ENCODE results near the gene ARL4A. TPM values are rescaled to one million over a fixed set of nuclear protein-coding genes. Genes with fewer than 3 reads are reported as not detected.
A peak's percentile ranks its signal among the peaks of the same experiment; 100 is the strongest.

The ARL4A gene
- total and polyA plus RNA-seq, 9 of the 15 experiments (the other 6 are each of a cell fraction or from before 2014, with no cell fraction given), result 118 to 688 (median 172) TPM

DNA sequence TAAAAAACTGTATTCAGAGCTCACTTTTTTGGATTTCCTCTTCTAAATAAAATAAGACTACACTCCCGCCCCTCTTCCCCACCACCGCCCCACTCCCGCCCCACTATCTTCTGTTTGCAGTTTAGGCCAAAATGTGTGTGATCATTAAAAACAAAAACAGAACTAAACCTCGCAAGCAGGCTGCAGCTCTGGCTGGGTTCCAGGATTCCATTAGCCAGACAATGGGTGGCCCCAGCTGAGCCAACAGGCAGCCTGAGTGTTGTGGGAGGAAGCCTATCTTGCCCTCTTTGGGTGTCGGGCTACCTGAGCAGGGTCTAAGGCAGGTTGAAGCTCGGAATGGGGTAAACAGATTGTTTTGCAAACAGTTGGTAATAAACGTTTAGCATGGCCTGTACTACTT is 41.7 kb downstream of the ARL4A start (continued):
- TF ChIP-seq NEUROD1 (IDR thresholded peaks at IDR 0.05; ENCODE audit: borderline replicate concordance, low read depth, low read length, partially characterized antibody), result peak; percentile 61
- TF ChIP-seq ZMIZ1 (IDR thresholded peaks at IDR 0.05; ENCODE audit: low read depth in 2 of 2, low read length in 2 of 2), result peak in 1 of 2 experiments; percentile 81; a peak in 2 of 4 replicates
- TF ChIP-seq, protein P1, sequence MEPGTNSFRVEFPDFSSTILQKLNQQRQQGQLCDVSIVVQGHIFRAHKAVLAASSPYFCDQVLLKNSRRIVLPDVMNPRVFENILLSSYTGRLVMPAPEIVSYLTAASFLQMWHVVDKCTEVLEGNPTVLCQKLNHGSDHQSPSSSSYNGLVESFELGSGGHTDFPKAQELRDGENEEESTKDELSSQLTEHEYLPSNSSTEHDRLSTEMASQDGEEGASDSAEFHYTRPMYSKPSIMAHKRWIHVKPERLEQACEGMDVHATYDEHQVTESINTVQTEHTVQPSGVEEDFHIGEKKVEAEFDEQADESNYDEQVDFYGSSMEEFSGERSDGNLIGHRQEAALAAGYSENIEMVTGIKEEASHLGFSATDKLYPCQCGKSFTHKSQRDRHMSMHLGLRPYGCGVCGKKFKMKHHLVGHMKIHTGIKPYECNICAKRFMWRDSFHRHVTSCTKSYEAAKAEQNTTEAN (CRISPR knock-in tag; IDR thresholded peaks at IDR 0.05), result no peak
- TF ChIP-seq HNRNPLL (IDR thresholded peaks at IDR 0.05; ENCODE audit: low read depth, low read length, poor library complexity, severe bottlenecking), result no peak

DNA sequence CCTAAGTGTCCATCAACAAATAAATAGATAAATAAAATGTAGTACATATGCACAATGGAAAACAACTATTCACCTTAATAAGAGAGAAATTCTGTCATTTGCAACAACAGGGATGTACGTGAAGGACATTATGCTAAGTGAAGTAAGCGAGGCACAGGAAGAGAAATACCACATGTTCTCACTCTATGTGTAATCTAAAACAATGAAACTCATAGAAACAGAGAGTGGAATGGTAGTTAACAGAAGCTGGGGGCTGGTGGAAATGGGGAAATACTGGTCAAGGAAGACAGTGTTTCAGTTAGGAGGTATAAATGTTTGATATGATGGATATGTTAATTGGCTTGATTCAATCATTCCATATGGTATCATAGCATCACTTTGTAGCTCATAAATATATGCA is 43.1 kb downstream of the ARL4A start:
- intact Hi-C loops (cut with micrococcal nuclease), result loop anchor here (2.0 to 5.0 kb wide), 3 partner anchors 44 to 384 kb away; partner anchors contain the start of gene ARL4A
- CTCF ChIA-PET (ENCODE audit: low intra/inter-chr PET ratio), result no interaction called here
- Histone ChIP-seq H3K4me1 (replicated peaks in 1 of 2; ENCODE audit: control insufficient read depth in 2 of 2, insufficient read depth in 2 of 2, low read length in 2 of 2) (peaks cover 8 to 59% of the 10 kb centered on the region in 2 experiments), H3K4me3 (no peak overlapping the region), H3K27me3 (ENCODE audit: control insufficient read depth in 2 of 2, insufficient read depth in 2 of 2, low read length in 2 of 2) (no peaks in the 10 kb centered on the region), H3K27ac (ENCODE audit: extremely low read depth, low read depth, low read length) (peak overlapping the region; percentile 95), H4K20me1 (replicated peaks; ENCODE audit: control insufficient read depth, insufficient read depth, low read length) (no peaks in the 10 kb centered on the region), H3K9ac (ENCODE audit: insufficient read depth in 1 of 2, low read depth in 2 of 2, low read length in 2 of 2) (peak overlapping the region in 1 of 2 experiments; percentile 72; a peak in 2 of 4 replicates), H3K9me1 (ENCODE audit: control insufficient read depth, insufficient read depth, low read length) (no peaks in the 10 kb centered on the region), H3K4me2 (ENCODE audit: insufficient read depth, low read length) (peak overlapping the region; percentile 68; the same call in 1 of the 2 replicates), H3K36me3 (ENCODE audit: control insufficient read depth, insufficient read depth, low read length) (no peaks in the 10 kb centered on the region), H2AFZ (ENCODE audit: low read depth, low read length) (peak overlapping the region; percentile 32; the same call in 1 of the 2 replicates), H3K79me2 (ENCODE audit: control insufficient read depth, insufficient read depth, low read length) (peaks cover 51% of the 10 kb centered on the region), H3K9me3 (replicated peaks; ENCODE audit: control insufficient read depth, insufficient read depth, low read depth, low read length) (no peaks in the 10 kb centered on the region; the same call in 1 of the 2 replicates)
- FAIRE-seq (no peak), ATAC-seq (no peak), DNase-seq (ENCODE audit: extremely low read depth in 1 of 4, low spot score in 3 of 4) (no peak)
- POLR2A ChIA-PET, result interaction anchor here (1.6 kb wide), 1 partner anchor 19 kb away, joined by 3 read pairs; no protein-coding TSS in a partner anchor
- in situ Hi-C loops (cut with MboI), result no loop called here
- 13% methylated on average over 2 of the region's 2 CpGs for WGBS (ENCODE audit: insufficient coverage, low coverage, missing lambda C conversion rate)
- BruUV-seq (replicated peaks), result no TSS peak
- TF ChIP-seq IFI16 (CRISPR knock-in tag; IDR thresholded peaks at IDR 0.05) (no peak), CREM (IDR thresholded peaks at IDR 0.05; ENCODE audit: low read depth) (no peak), TCFL5 (CRISPR knock-in tag; conservative IDR thresholded peaks at IDR 0.05) (no peak), ZNF12 (CRISPR knock-in tag; IDR thresholded peaks at IDR 0.05) (no peak), SMC3 (conservative IDR thresholded peaks at IDR 0.05; ENCODE audit: insufficient read depth, low read depth, low read length) (no peak), TSHZ1 (CRISPR knock-in tag; IDR thresholded peaks at IDR 0.05) (0 out of 2 replicates have a peak, but pooled peaks have one; percentile 29), ELF4 (CRISPR knock-in tag; IDR thresholded peaks at IDR 0.05) (0 out of 2 replicates have a peak, but pooled peaks have one; percentile 6), ZNF695 (CRISPR knock-in tag; IDR thresholded peaks at IDR 0.05) (no peak)
